WTC11 (cell line): ENCODE measurements around the gene TSSK2.

Source experiments
- ATF2 ChIP-seq: sonication (generic); formaldehyde crosslinking; IDR thresholded peaks from 2 replicates; pipeline ENCODE4 v1.8.1; 2022; ENCODE audit warnings: low read depth, missing genetic modification reagents, borderline replicate concordance
- CREB1 ChIP-seq: sonication (generic); formaldehyde crosslinking; IDR thresholded peaks from 2 replicates; pipeline ENCODE4 v1.8.0; 2023; ENCODE audit warnings: mild to moderate bottlenecking, missing genetic modification reagents
- CTCF ChIP-seq: fragments of 200-600 bp; IDR thresholded peaks from 2 replicates; pipeline ENCODE4 v1.8.0; 2022; ENCODE audit warnings: antibody characterized with exemption
- ELF4 ChIP-seq: sonication (generic); formaldehyde crosslinking; IDR thresholded peaks from 2 replicates; pipeline ENCODE4 v1.8.1; 2022; ENCODE audit warnings: low read depth, mild to moderate bottlenecking, moderate library complexity, missing genetic modification reagents
- IRF1 ChIP-seq: sonication (generic); formaldehyde crosslinking; IDR thresholded peaks from 2 replicates; pipeline ENCODE4 v1.8.0; 2023; ENCODE audit warnings: missing genetic modification reagents
- JUN ChIP-seq: sonication (generic); formaldehyde crosslinking; IDR thresholded peaks from 2 replicates; pipeline ENCODE4 v1.8.0; 2023; ENCODE audit warnings: mild to moderate bottlenecking, missing genetic modification reagents
- MAX ChIP-seq: sonication (generic); formaldehyde crosslinking; IDR thresholded peaks from 2 replicates; pipeline ENCODE4 v1.8.0; 2022; ENCODE audit warnings: mild to moderate bottlenecking, missing genetic modification reagents
- MYBL2 ChIP-seq: sonication (generic); formaldehyde crosslinking; IDR thresholded peaks from 2 replicates; pipeline ENCODE4 v1.8.1; 2023; ENCODE audit warnings: mild to moderate bottlenecking, moderate library complexity, missing genetic modification reagents
- NFYB ChIP-seq: sonication (generic); formaldehyde crosslinking; conservative IDR thresholded peaks from 2 replicates; pipeline ENCODE4 v1.8.0; 2022; ENCODE audit warnings: low read depth, missing genetic modification reagents
- STAT6 ChIP-seq: sonication (generic); formaldehyde crosslinking; conservative IDR thresholded peaks from 2 replicates; pipeline ENCODE4 v1.8.1; 2023; ENCODE audit warnings: mild to moderate bottlenecking, low read depth, missing genetic modification reagents, moderate library complexity
- USF2 ChIP-seq: sonication (generic); formaldehyde crosslinking; IDR thresholded peaks from 2 replicates; pipeline ENCODE4 v1.8.1; 2023; ENCODE audit warnings: mild to moderate bottlenecking, missing genetic modification reagents, moderate library complexity
- ZNF263 ChIP-seq: sonication (generic); formaldehyde crosslinking; IDR thresholded peaks from 2 replicates; pipeline ENCODE4 v1.8.1; 2022; ENCODE audit warnings: low read depth, mild to moderate bottlenecking, moderate library complexity, missing genetic modification reagents
- ZNF512 ChIP-seq: sonication (generic); formaldehyde crosslinking; IDR thresholded peaks from 2 replicates; pipeline ENCODE4 v1.8.1; 2022; ENCODE audit warnings: missing genetic modification reagents, borderline replicate concordance

GRCh38 chr22:19177164-19178064, 46.3 kb downstream of the TSSK2 start:
- TF ChIP-seq CTCF (no peak), ZNF263 (CRISPR knock-in tag) (no peak), IRF1 (CRISPR knock-in tag) (no peak), STAT6 (CRISPR knock-in tag) (no peak), MYBL2 (CRISPR knock-in tag) (no peak), ZNF512 (CRISPR knock-in tag) (no peak), MAX (CRISPR knock-in tag) (no peak), USF2 (CRISPR knock-in tag) (no peak), ELF4 (CRISPR knock-in tag) (no peak), JUN (CRISPR knock-in tag) (no peak), CREB1 (CRISPR knock-in tag) (no peak), NFYB (CRISPR knock-in tag) (no peak), ATF2 (CRISPR knock-in tag) (no peak)
